NCI-H510A (cell line): ENCODE measurements around the gene CLEC16A.

ENCODE experiments used
- DNase-seq: peaks from one replicate; lab custom pipeline; 2025; lab: John Stamatoyannopoulos, UW

CLEC16A gene

GRCh38 chr16:11160676-11161115 is 216.3 kb downstream of the CLEC16A start:
- DNase-seq = no peak

DNA sequence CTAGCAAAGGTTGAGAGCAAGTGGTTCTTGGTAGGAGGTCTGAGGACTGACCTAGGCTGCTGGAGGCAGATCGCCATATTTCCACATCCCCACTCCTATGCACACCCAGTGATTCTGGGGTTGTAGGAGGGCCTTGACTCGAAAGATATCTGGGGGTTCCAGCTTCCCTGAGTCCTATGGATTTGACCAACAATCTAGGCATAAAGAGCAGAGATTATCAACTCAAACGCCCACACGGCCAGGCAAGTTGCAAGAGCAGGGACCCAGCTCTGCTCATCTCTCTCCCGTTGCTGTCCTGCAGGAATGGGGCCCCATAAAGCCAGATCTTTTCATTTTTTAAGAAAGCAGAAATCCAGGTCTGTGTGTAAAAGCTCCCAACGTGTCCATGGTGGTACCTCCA is 217.1 kb downstream of the CLEC16A start:
- no peak for DNase-seq

DNA sequence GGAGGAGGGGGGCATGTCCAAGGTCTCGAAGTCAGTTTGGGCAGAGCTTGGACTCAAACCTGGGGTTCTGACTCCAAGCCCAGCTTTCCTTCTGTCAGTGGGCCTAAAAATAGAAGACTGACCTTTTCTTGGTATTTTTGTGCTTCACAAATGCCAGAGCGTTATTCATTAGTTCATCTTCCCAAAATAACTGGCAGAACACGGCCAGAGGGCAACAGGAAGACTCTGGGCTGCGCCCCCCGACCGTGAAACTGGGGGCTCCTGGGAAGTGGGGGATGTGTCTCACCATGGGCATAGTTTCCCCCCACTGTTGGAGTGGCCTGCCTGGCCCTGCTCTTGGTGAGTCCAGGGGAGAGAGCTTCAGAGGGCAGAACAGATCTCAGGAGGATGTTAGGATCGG is 217.6 kb downstream of the CLEC16A start:
- DNase-seq = no peak

DNA sequence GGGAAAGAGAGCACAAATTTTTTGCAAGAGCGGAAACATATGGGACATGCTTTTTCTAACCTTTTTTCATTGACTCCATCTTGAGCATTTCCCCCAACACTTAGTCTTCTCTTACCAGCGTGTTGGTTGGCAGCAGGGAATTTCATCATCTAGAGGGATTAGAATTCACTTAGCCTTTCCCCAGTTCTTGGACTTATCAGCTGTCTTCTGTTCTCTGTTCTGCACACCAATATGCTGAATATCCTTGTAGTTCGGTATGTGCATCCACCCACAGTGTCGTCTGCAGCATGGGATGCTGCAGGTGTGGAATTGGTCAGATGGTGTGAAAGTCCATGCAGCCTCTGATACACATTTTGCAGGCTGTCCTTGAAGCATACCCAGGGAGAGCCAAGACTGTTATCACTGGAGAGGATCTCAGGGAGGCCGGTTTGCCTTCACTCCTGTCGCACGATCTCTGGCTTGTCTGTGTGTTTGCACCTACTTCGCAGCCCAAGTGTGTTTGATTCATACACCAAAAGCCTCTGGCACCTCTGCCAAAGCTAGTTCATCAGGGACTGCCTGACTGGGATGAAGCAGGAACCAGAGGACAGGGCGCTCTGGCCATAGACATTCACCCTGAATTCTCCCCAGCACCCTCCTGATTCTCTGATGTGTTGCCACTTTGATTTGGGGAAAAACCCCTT is 218.4 kb downstream of the CLEC16A start:
- no peak for DNase-seq

DNA sequence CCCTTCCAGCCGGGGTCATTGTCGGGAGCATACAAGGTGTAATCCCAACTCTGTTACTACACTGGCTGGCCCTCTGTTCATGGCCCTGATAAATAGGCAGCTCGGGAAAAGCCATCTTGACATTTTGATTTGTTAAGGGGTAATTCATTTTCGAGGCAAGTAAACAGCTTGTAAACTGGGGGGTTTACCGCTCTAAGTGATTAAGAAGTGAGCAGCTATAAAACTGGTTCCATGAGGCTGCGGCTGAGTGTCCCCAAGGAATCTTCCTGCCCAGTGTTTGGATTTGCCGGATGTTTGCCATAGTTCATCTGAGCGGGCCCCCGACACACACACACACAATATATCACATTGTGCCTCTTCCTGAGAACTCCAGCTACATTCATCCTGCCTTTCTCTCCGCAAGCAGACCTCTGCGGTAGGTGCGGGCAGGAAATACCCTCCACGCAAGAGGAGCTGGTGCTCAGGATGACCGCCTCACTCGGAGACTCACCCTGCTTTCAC is 219.4 kb downstream of the CLEC16A start:
- DNase-seq = no peak

DNA sequence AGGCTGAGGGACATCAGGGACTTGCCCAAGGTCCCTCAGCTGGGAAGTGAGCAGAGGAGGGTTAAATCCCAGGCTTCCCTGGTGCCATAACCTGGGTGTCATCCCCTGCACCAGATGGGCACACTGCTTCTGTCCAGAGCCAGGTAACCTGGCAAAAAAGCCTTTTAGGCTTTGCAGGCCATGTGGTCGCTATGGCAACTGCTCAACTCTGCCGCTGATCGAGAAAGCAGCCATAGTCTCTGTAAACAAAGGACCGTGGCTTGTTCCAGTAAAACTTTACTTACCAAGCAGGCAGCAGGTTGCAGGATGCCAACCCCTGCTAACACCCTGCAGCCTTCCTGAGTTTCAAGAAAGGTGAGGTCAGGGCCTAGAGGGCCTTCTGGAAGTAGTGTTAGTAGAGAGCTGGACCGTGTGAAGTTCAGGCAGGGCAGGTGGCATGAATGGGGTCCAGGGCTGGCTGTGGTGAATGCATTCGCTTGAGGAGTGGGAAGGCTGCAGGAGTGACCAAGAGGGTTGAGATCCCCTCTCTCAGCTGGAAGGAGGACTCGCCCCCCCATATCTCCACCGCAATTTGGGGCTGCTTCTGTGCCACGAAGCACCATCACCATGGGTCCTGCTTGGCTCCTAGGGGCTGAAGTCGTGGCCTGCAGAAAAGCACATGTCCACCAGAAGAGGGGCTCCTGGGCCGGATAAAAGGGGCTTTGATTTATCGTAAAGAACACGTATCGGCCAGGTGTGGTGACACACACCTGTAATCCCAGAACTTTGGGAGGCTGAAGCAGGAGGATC is 220.3 kb downstream of the CLEC16A start:
- DNase-seq = no peak

DNA sequence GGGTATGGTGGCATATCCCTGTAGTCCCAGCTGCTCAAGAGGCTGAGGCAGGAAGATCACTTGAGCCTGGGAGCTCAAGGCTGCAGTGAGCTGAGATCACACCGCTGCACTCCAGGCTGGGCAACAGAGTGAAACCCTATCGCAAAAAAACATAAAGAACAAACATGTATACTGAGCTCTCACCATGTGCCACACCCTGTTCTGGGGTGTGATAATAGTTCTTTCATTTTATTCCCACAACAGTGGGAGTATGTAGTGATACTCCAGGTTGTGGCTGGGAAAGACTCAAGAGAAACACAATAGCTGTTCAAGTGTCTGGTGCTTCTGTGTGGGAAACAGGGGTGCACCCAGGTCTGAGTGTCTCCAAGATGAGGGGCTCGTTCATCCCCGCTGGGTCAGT is 221.0 kb downstream of the CLEC16A start:
- DNase-seq = no peak

GRCh38 chr16:11165894-11166665 is 221.7 kb downstream of the CLEC16A start:
- no peak for DNase-seq

- DNase-seq = no peak
These were observed 223.2 kb downstream of the CLEC16A start for GRCh38 chr16:11167581-11167980.

DNA sequence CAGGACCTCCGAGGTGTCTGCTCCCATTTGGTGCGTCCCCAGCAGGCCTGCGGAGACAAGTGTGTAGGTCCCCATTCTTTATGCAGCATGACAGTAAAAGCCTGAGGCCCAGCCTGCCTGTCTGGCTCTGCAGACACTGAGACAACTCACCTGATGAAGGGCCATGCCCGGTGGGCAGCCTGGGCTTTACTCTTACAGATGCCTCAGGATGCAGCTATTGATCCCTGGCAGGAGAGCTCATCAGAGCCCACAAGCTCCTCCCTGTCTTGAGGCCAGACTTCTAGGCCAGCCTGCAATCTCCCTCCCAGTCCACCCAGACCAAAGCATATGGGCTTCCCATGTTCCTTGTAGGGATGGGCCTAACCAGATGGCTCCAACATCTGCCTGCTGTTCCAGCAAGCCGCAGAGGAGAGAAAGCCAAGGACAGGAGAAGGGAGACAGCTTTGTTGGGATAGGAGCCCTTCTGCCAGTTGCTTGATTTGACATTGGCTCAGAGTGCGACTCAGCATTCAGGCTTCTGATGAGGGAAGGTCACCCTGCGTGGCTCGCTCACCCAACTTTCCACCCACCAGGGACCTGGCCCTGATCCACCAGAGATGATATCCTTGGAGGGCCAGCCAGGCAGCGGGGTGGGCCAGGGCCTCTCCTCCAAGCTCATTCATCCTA is 224.2 kb downstream of the CLEC16A start:
- no peak for DNase-seq

- no peak for DNase-seq
These were observed 225.3 kb downstream of the CLEC16A start for GRCh38 chr16:11169641-11170040.

DNA sequence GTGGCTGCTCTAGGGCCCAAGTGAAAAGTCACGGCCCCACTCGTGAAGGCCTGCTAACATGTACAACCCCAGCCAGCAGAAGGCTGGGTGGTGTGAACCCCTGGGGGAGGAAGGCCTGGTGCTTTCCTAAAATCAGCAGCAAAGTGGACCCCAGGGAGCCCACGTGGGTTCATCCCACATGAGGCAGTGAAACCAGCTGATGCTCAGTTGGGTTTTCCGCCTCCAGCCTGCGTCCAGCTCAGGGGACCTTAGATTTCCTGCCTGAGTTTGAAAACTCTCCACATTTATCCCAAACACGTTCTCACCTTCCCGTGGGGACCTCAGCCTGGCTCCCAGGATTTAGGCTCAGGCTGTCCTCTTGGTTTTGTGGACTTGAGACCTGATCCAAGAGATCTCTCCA is 225.8 kb downstream of the CLEC16A start:
- DNase-seq = no peak

GRCh38 chr16:11170696-11171447 is 226.5 kb downstream of the CLEC16A start:
- DNase-seq = no peak

GRCh38 chr16:11171448-11171709 is 227.0 kb downstream of the CLEC16A start:
- no peak for DNase-seq

DNA sequence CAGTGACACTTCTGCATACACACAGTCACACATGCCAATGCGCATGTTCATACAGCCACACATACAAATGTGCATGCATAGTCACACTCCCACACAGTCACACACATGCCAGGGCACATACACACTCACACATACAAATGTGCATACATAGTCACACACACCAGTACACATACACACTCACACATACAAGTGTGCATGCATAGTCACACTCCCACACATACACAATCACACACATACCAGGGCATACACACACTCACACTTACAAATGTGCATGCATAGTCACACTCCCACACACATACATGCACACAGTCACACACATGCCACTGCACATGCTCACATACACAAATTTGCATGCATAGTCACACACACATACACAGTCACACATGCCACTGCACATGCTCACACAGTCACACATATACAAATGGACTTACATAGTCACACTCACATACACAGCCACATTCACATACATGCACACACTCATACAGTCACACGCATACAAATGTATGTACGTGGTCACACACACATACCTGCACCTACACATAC is 227.5 kb downstream of the CLEC16A start:
- DNase-seq = no peak

- DNase-seq = no peak
These were observed 229.1 kb downstream of the CLEC16A start for GRCh38 chr16:11173426-11173825.

GRCh38 chr16:11174141-11174540 is 229.8 kb downstream of the CLEC16A start:
- no peak for DNase-seq

- no peak for DNase-seq
These were observed 230.9 kb downstream of the CLEC16A start for GRCh38 chr16:11175106-11175786.

DNA sequence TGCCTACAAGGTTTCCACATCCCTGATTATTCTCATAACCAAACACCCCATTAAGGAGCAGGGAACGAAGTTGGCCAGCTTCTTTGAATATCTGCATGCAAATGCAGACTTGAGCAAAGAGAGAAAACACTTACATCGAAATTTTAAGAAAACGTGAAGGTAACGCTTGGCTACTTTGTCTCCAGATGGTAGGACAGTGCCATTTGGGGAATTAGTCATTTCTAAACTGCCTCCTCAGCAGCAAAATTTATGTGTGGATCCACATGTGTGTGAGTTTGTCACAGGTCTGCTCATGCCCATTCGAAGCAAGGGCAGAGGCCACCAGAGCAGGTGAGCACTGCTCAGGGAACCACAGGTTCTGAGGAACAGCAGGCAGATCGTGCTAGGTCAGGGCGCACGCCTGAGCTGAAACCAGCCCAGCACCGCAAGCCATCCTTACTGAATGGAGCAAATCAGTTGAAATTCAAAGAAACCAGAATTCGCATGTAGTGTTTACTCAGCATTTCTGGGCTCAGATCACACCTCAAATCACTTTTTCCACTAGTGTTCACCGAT is 231.5 kb downstream of the CLEC16A start:
- no peak for DNase-seq

DNA sequence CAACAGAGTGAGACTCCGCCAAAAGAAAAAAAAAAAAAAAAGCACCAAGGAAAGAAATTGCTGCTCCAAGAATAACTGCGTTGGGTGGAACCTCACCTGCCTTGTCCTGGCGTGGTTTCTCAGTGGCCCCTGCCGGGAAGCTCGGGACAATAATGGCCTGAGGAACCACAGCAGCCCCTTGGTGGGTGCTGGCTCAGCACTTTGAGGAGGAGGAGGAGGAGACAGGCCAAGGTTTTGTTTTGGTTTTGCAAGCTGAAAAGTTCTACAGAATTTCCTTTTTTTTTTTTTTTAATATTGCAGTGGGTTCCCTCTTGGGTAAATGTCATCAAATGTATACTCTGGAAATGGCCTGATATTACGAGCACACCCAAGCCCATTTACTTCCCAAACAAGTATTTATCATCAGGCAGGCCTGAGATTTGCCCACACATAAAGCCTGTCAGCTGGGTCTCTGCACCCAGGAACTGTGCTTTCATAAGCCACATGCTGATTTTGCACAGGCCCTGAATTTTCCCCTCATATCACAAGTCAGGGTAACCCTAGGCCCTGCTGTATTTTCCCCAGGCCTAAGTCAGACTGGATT is 233.3 kb downstream of the CLEC16A start:
- no peak for DNase-seq
